WTC11 (cell line): ENCODE measurements around the gene SIX4.

Source experiments
- KAT7 ChIP-seq: sonication (generic); formaldehyde crosslinking; IDR thresholded peaks from 2 replicates; pipeline ENCODE4 v1.8.1; 2023; ENCODE audit warnings: missing genetic modification reagents, mild to moderate bottlenecking, borderline replicate concordance
- TF ChIP-seq, protein P1 (sequence below): fragments of 200-600 bp; IDR thresholded peaks from 2 replicates; pipeline ENCODE4 v1.8.0; 2022; ENCODE audit warnings: antibody characterized with exemption
- TF ChIP-seq, protein P2 (sequence below): sonication (generic); formaldehyde crosslinking; conservative IDR thresholded peaks from 2 replicates; pipeline ENCODE4 v1.8.1; 2023; ENCODE audit warnings: mild to moderate bottlenecking, low read depth, missing genetic modification reagents, moderate library complexity
- TF ChIP-seq, protein P3 (sequence below): sonication (generic); formaldehyde crosslinking; IDR thresholded peaks from 2 replicates; pipeline ENCODE4 v1.8.0; 2022; ENCODE audit warnings: mild to moderate bottlenecking, missing genetic modification reagents
- TF ChIP-seq, protein P4 (sequence below): sonication (generic); formaldehyde crosslinking; IDR thresholded peaks from 2 replicates; pipeline ENCODE4 v1.8.1; 2023; ENCODE audit warnings: mild to moderate bottlenecking, missing genetic modification reagents

DNA sequence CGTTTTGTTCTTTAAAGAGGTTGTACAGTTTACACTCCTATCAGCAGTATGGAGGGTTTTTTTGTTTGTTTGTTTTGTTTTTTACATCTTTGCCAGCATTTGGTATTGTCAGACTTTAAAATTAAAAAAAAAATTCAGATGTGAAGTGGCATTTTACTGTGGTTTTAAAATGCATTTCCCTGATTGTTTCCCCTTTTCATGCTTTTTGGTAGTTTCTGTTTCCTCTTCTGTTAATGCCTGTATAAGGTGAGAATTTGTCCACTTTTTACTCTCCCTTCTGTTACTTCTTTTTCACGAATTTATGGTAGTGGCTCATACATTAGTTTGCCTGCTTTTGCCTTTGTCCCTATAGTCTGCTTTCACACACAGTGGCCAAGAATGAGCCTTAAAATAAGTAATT, 47.0 kb upstream of the SIX4 start:
- TF ChIP-seq, protein P1, sequence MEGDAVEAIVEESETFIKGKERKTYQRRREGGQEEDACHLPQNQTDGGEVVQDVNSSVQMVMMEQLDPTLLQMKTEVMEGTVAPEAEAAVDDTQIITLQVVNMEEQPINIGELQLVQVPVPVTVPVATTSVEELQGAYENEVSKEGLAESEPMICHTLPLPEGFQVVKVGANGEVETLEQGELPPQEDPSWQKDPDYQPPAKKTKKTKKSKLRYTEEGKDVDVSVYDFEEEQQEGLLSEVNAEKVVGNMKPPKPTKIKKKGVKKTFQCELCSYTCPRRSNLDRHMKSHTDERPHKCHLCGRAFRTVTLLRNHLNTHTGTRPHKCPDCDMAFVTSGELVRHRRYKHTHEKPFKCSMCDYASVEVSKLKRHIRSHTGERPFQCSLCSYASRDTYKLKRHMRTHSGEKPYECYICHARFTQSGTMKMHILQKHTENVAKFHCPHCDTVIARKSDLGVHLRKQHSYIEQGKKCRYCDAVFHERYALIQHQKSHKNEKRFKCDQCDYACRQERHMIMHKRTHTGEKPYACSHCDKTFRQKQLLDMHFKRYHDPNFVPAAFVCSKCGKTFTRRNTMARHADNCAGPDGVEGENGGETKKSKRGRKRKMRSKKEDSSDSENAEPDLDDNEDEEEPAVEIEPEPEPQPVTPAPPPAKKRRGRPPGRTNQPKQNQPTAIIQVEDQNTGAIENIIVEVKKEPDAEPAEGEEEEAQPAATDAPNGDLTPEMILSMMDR, result no peak
- TF ChIP-seq, protein P2, sequence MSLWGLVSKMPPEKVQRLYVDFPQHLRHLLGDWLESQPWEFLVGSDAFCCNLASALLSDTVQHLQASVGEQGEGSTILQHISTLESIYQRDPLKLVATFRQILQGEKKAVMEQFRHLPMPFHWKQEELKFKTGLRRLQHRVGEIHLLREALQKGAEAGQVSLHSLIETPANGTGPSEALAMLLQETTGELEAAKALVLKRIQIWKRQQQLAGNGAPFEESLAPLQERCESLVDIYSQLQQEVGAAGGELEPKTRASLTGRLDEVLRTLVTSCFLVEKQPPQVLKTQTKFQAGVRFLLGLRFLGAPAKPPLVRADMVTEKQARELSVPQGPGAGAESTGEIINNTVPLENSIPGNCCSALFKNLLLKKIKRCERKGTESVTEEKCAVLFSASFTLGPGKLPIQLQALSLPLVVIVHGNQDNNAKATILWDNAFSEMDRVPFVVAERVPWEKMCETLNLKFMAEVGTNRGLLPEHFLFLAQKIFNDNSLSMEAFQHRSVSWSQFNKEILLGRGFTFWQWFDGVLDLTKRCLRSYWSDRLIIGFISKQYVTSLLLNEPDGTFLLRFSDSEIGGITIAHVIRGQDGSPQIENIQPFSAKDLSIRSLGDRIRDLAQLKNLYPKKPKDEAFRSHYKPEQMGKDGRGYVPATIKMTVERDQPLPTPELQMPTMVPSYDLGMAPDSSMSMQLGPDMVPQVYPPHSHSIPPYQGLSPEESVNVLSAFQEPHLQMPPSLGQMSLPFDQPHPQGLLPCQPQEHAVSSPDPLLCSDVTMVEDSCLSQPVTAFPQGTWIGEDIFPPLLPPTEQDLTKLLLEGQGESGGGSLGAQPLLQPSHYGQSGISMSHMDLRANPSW (CRISPR knock-in tag), result no peak
- TF ChIP-seq, protein P3, sequence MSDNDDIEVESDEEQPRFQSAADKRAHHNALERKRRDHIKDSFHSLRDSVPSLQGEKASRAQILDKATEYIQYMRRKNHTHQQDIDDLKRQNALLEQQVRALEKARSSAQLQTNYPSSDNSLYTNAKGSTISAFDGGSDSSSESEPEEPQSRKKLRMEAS, result no peak
- TF ChIP-seq, protein P4, sequence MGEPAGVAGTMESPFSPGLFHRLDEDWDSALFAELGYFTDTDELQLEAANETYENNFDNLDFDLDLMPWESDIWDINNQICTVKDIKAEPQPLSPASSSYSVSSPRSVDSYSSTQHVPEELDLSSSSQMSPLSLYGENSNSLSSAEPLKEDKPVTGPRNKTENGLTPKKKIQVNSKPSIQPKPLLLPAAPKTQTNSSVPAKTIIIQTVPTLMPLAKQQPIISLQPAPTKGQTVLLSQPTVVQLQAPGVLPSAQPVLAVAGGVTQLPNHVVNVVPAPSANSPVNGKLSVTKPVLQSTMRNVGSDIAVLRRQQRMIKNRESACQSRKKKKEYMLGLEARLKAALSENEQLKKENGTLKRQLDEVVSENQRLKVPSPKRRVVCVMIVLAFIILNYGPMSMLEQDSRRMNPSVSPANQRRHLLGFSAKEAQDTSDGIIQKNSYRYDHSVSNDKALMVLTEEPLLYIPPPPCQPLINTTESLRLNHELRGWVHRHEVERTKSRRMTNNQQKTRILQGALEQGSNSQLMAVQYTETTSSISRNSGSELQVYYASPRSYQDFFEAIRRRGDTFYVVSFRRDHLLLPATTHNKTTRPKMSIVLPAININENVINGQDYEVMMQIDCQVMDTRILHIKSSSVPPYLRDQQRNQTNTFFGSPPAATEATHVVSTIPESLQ (CRISPR knock-in tag), result no peak
- no peak for TF ChIP-seq KAT7 (CRISPR knock-in tag)
